Effector memory CD4-positive, alpha-beta T cell (primary cell): Measurements from ENCODE around the gene ZNF430.

Experiments used
- DNase-seq, 3 donors: peaks; one replicate each; pipeline ENCODE4 v3.0.0-alpha.2; 2020
- H3K27ac ChIP-seq: 2 replicates; pipeline ENCODE4 v1.7.0; 2013; ENCODE audit warnings: mild to moderate bottlenecking, low read length, moderate library complexity; ENCODE audit not compliant: insufficient read depth, poor library complexity, severe bottlenecking
- H3K27me3 ChIP-seq: replicated peaks from 2 replicates; pipeline ENCODE4 v1.7.0; 2013; ENCODE audit warnings: mild to moderate bottlenecking, low read length; ENCODE audit not compliant: insufficient read depth, control insufficient read depth, poor library complexity, severe bottlenecking
- H3K36me3 ChIP-seq: 2 replicates; pipeline ENCODE4 v1.7.0; 2013; ENCODE audit warnings: mild to moderate bottlenecking, low read length, moderate library complexity; ENCODE audit not compliant: control insufficient read depth, insufficient read depth
- H3K4me1 ChIP-seq: 2 replicates; pipeline ENCODE4 v1.7.0; 2013; ENCODE audit warnings: low read length, mild to moderate bottlenecking; ENCODE audit not compliant: control insufficient read depth, insufficient read depth, poor library complexity, severe bottlenecking
- H3K4me3 ChIP-seq: 2 replicates; pipeline ENCODE4 v1.7.0; 2013; ENCODE audit warnings: low read length, low read depth, mild to moderate bottlenecking; ENCODE audit not compliant: insufficient read depth, poor library complexity, severe bottlenecking
- H3K9me3 ChIP-seq: 2 replicates; pipeline ENCODE4 v1.7.0; 2013; ENCODE audit warnings: mild to moderate bottlenecking, low read length, moderate library complexity; ENCODE audit not compliant: control insufficient read depth

Gene ZNF430

GRCh38 chr19:21052902-21053301 is 32.4 kb downstream of the ZNF430 start:
- DNase-seq: no peak
- H3K27me3 ChIP-seq: no peaks in the 10 kb centered on the region
- peaks cover 12% of the 10 kb centered on the region for H3K9me3 ChIP-seq

GRCh38 chr19:21065336-21065735 is 44.9 kb downstream of the ZNF430 start:
- no peak for DNase-seq
- Histone ChIP-seq H3K4me3 (no peak overlapping the region), H3K4me1 (no peaks in the 10 kb centered on the region), H3K36me3 (peaks cover 10% of the 10 kb centered on the region), H3K27ac (no peak overlapping the region), H3K27me3 (no peaks in the 10 kb centered on the region), H3K9me3 (no peaks in the 10 kb centered on the region)

More at GRCh38 chr19:21052902-21053301, 32.4 kb downstream of the ZNF430 start:
- no peak overlapping the region for H3K4me3 ChIP-seq
- no peak overlapping the region for H3K27ac ChIP-seq
- no peaks in the 10 kb centered on the region for H3K4me1 ChIP-seq
- peaks cover 73% of the 10 kb centered on the region for H3K36me3 ChIP-seq

- Histone ChIP-seq H3K36me3 (no peaks in the 10 kb centered on the region), H3K4me1 (no peaks in the 10 kb centered on the region), H3K9me3 (no peaks in the 10 kb centered on the region), H3K27ac (peak within 1 kb of the TSS; percentile 57), H3K4me3 (peak within 1 kb of the TSS; percentile 78), H3K27me3 (no peaks in the 10 kb centered on the region)
- peak; percentile 51 to 74 (median 72) for DNase-seq
Observed at GRCh38 chr19:21082011-21082975, 61.8 kb downstream of the ZNF430 start, which contains the start of gene ZNF714. TSS of gene ZNF714 (plus strand) at chr19:21082203. CDS start at chr19:21098269, 16,066 bp downstream.

- no peaks in the 10 kb centered on the region for H3K27me3 ChIP-seq
- no peak overlapping the region for H3K4me3 ChIP-seq
- DNase-seq: no peak
- H3K9me3 ChIP-seq: no peaks in the 10 kb centered on the region
- H3K27ac ChIP-seq: no peak overlapping the region
- H3K4me1 ChIP-seq: no peaks in the 10 kb centered on the region
- H3K36me3 ChIP-seq: no peaks in the 10 kb centered on the region
Observed at GRCh38 chr19:21084343-21084742, 63.9 kb downstream of the ZNF430 start.

GRCh38 chr19:21087871-21088270 is 67.4 kb downstream of the ZNF430 start:
- no peaks in the 10 kb centered on the region for H3K36me3 ChIP-seq
- no peak overlapping the region for H3K4me3 ChIP-seq
- no peaks in the 10 kb centered on the region for H3K4me1 ChIP-seq
- no peak overlapping the region for H3K27ac ChIP-seq
- no peak for DNase-seq
- no peaks in the 10 kb centered on the region for H3K27me3 ChIP-seq
- H3K9me3 ChIP-seq: no peaks in the 10 kb centered on the region

GRCh38 chr19:21092109-21092508 is 71.7 kb downstream of the ZNF430 start:
- Histone ChIP-seq H3K4me1 (no peaks in the 10 kb centered on the region), H3K9me3 (no peaks in the 10 kb centered on the region), H3K27me3 (no peaks in the 10 kb centered on the region), H3K4me3 (no peak overlapping the region), H3K36me3 (no peaks in the 10 kb centered on the region), H3K27ac (no peak overlapping the region)
- no peak for DNase-seq

- no peaks in the 10 kb centered on the region for H3K4me1 ChIP-seq
- H3K36me3 ChIP-seq: no peaks in the 10 kb centered on the region
- H3K27ac ChIP-seq: no peak overlapping the region
Observed at GRCh38 chr19:21094347-21095025, 74.0 kb downstream of the ZNF430 start.

GRCh38 chr19:21098291-21098690 is 77.8 kb downstream of the ZNF430 start:
- H3K9me3 ChIP-seq: no peaks in the 10 kb centered on the region
- H3K27me3 ChIP-seq: no peaks in the 10 kb centered on the region
- H3K36me3 ChIP-seq: no peaks in the 10 kb centered on the region
- H3K4me3 ChIP-seq: no peak overlapping the region
- H3K4me1 ChIP-seq: no peaks in the 10 kb centered on the region
- no peak for DNase-seq
- no peak overlapping the region for H3K27ac ChIP-seq

More at GRCh38 chr19:21094347-21095025, 74.0 kb downstream of the ZNF430 start:
- DNase-seq: no peak
- H3K27me3 ChIP-seq: no peaks in the 10 kb centered on the region
- H3K4me3 ChIP-seq: no peak overlapping the region
- H3K9me3 ChIP-seq: no peaks in the 10 kb centered on the region

- H3K27ac ChIP-seq: no peak overlapping the region
- H3K27me3 ChIP-seq: no peaks in the 10 kb centered on the region
- no peak overlapping the region for H3K4me3 ChIP-seq
- H3K9me3 ChIP-seq: no peaks in the 10 kb centered on the region
- H3K4me1 ChIP-seq: no peaks in the 10 kb centered on the region
- H3K36me3 ChIP-seq: no peaks in the 10 kb centered on the region
- DNase-seq: no peak
Observed at GRCh38 chr19:21101521-21102242, 81.2 kb downstream of the ZNF430 start.
